ENCODE results near the gene SLC22A16.
"Not testable (repeated sequence)": the region's sequence is repeated elsewhere in the genome, so short reads cannot be mapped to it uniquely, and the experiment has no call there.

Gene SLC22A16

DNA sequence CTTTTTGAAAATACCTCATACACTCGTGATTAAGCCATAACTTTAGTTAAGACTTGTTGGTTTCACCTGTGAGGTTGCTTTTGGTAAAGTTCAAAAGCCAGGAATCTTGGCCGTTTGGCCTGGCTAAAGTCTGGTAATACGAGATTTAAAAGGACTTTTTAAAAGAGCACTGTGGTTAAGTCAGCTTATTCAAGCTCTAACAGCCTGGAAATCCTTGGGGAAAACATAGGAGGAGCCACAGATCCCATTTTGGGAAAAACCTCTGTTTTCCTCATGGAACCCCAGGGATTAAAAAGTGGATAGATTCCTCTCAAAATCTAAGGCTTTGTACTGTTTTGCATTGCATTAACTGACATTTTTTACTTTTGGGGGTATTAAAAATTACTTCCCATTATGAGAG is 13.7 kb upstream of the SLC22A16 start:
- no peak for DNase-seq (ENCODE audit: low read depth)
- no peak for TF ChIP-seq CTCF (IDR thresholded peaks at IDR 0.05; ENCODE audit: insufficient read depth, low read depth, low read length, missing control alignments)
- no peak overlapping the region for H3K4me3 ChIP-seq (ENCODE audit: low read depth, low read length)

- H3K4me3 ChIP-seq (ENCODE audit: low read depth, low read length), result no peak overlapping the region
- TF ChIP-seq CTCF (IDR thresholded peaks at IDR 0.05; ENCODE audit: insufficient read depth, low read depth, low read length, missing control alignments), result no peak
- DNase-seq (ENCODE audit: low read depth), result no peak
These were observed 12.3 kb upstream of the SLC22A16 start for GRCh38 chr6:110488606-110489190.

GRCh38 chr6:110487968-110488381 is 11.6 kb upstream of the SLC22A16 start:
- not testable (repeated sequence) for H3K4me3 ChIP-seq (ENCODE audit: low read depth, low read length); DNase-seq (ENCODE audit: low read depth)

DNA sequence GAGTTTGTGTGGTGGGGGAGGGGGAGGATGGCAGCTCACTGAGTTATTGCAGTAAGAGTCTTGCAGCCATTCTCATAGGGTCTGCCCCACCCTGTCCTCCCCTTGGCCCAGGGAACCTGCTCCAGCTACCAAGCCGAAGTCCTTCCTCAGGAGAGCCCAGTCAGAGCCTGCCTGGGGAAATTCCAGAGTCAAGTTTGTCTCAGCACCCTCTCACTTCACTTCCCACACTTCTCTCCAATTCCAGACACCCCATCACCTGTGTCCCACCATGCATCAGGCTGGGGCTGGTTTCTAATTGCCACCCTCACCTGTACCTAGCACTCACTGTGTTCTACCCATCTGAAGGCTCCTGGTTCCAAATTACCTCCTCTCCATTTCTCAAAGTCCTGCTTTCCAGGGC is 10.3 kb upstream of the SLC22A16 start:
- DNase-seq (ENCODE audit: low read depth), result no peak
- H3K4me3 ChIP-seq (ENCODE audit: low read depth, low read length), result no peak overlapping the region
- TF ChIP-seq CTCF (IDR thresholded peaks at IDR 0.05; ENCODE audit: insufficient read depth, low read depth, low read length, missing control alignments), result no peak

- TF ChIP-seq CTCF (IDR thresholded peaks at IDR 0.05; ENCODE audit: insufficient read depth, low read depth, low read length, missing control alignments), result no peak
- no peak for DNase-seq (ENCODE audit: low read depth)
- no peak overlapping the region for H3K4me3 ChIP-seq (ENCODE audit: low read depth, low read length)
These were observed 9.1 kb upstream of the SLC22A16 start for GRCh38 chr6:110485491-110485890.

DNA sequence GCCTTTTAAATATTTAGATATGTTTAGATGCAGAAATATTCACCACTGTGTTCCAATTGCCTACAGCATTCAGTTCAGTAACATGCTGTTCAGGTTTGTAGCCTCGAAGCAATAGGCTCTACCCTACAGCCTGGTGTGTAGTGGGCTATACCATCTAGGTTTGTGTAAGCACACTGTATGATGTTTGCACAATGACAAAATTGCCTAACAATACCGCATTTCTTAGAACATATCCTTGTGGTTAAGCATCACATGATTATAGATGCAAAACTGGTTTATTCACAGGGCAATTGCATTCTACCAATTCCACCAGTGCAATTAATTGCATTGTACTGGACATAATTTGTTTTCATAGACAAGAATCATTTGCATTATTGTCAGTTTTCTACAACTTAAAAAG is 7.9 kb upstream of the SLC22A16 start:
- H3K4me3 ChIP-seq (ENCODE audit: low read depth, low read length), result no peak overlapping the region
- TF ChIP-seq CTCF (IDR thresholded peaks at IDR 0.05; ENCODE audit: insufficient read depth, low read depth, low read length, missing control alignments), result no peak
- no peak for DNase-seq (ENCODE audit: low read depth)

- H3K4me3 ChIP-seq (ENCODE audit: low read depth, low read length), result no peak overlapping the region
- no peak for TF ChIP-seq CTCF (IDR thresholded peaks at IDR 0.05; ENCODE audit: insufficient read depth, low read depth, low read length, missing control alignments)
- no peak for DNase-seq (ENCODE audit: low read depth)
These were observed 6.5 kb upstream of the SLC22A16 start for GRCh38 chr6:110482774-110483400.
